Mesendoderm (in vitro differentiated cells): ENCODE data around the gene RBMS3.

Experiments
- DNase-seq: peaks from one replicate; pipeline ENCODE4 v3.0.0; 2013
- H2AK5ac ChIP-seq: 2 replicates; pipeline ENCODE4 v1.6.1; 2013; ENCODE audit warnings: low read length, inconsistent platforms
- H2BK120ac ChIP-seq: 2 replicates; pipeline ENCODE4 v1.6.1; 2013; ENCODE audit warnings: low read depth, mild to moderate bottlenecking, low read length, moderate library complexity, mixed read lengths
- H2BK15ac ChIP-seq: replicated peaks from 2 replicates; pipeline ENCODE4 v1.6.1; 2013; ENCODE audit warnings: low read depth, mild to moderate bottlenecking, moderate library complexity
- H2BK5ac ChIP-seq: 2 replicates; pipeline ENCODE4 v1.6.1; 2013; ENCODE audit warnings: low read length, inconsistent platforms
- H3K18ac ChIP-seq: 2 replicates; pipeline ENCODE4 v1.6.1; 2013; ENCODE audit warnings: mild to moderate bottlenecking, low read length, mixed read lengths
- H3K23ac ChIP-seq: one replicate; pipeline ENCODE4 v1.6.1; 2013; ENCODE audit warnings: low read length
- H3K27ac ChIP-seq: 2 replicates; pipeline ENCODE4 v1.5.1; 2013; ENCODE audit warnings: low read depth, mild to moderate bottlenecking, inconsistent platforms, low read length, moderate library complexity
- H3K27me3 ChIP-seq: 2 replicates; pipeline ENCODE4 v1.6.1; 2013; ENCODE audit warnings: low read length, control low read depth, mild to moderate bottlenecking, inconsistent platforms; ENCODE audit not compliant: insufficient read depth, poor library complexity
- H3K36me3 ChIP-seq: 2 replicates; pipeline ENCODE4 v1.6.1; 2013; ENCODE audit warnings: low read length, inconsistent platforms; ENCODE audit not compliant: control insufficient read depth, insufficient read depth
- H3K4ac ChIP-seq: one replicate; pipeline ENCODE4 v1.6.1; 2013; ENCODE audit warnings: low read depth, mild to moderate bottlenecking, low read length, moderate library complexity
- H3K4me1 ChIP-seq: 2 replicates; pipeline ENCODE4 v1.6.1; 2013; ENCODE audit warnings: low read depth, low read length, inconsistent platforms; ENCODE audit not compliant: control insufficient read depth
- H3K4me2 ChIP-seq: 2 replicates; pipeline ENCODE4 v1.6.1; 2013; ENCODE audit warnings: low read length
- H3K4me3 ChIP-seq: 2 replicates; pipeline ENCODE4 v1.5.1; 2013; ENCODE audit warnings: mild to moderate bottlenecking, low read length
- H3K56ac ChIP-seq: one replicate; pipeline ENCODE4 v1.6.1; 2013; ENCODE audit warnings: low read length
- H3K79me1 ChIP-seq: 2 replicates; pipeline ENCODE4 v1.6.1; 2013; ENCODE audit warnings: low read length, inconsistent platforms
- H3K79me2 ChIP-seq: 2 replicates; pipeline ENCODE4 v1.6.1; 2013; ENCODE audit warnings: mild to moderate bottlenecking, low read length; ENCODE audit not compliant: control insufficient read depth, insufficient read depth
- H3K9ac ChIP-seq: 2 replicates; pipeline ENCODE4 v1.6.1; 2013; ENCODE audit warnings: low read length, inconsistent platforms
- H4K5ac ChIP-seq: one replicate; pipeline ENCODE4 v1.6.1; 2013; ENCODE audit warnings: low read length
- H4K8ac ChIP-seq: one replicate; pipeline ENCODE4 v1.6.1; 2013; ENCODE audit warnings: low read depth, mild to moderate bottlenecking, control low read depth, low read length, moderate library complexity
- WGBS: extraction: QIAGEN DNeasy Blood & Tissue Kit; methylation state at CpG from one replicate; pipeline ENCODE4 v1.1.7; 2013; ENCODE audit warnings: low lambda C conversion rate, missing lambda C conversion rate; ENCODE audit not compliant: insufficient coverage; ENCODE audit errors: extremely low coverage; 5-methylcytosine and 5-hydroxymethylcytosine counted together

The RBMS3 gene

GRCh38 chr3:29514912-29515311, 234.0 kb downstream of the RBMS3 start:
- Histone ChIP-seq H4K5ac (no peak overlapping the region), H3K79me1 (no peaks in the 10 kb centered on the region), H3K4me2 (no peak overlapping the region), H3K18ac (no peak overlapping the region), H2BK120ac (no peak overlapping the region), H3K27me3 (no peaks in the 10 kb centered on the region), H4K8ac (no peak overlapping the region), H3K9ac (no peak overlapping the region), H3K23ac (no peak overlapping the region), H3K56ac (no peak overlapping the region), H2BK5ac (no peak overlapping the region), H3K4me1 (peaks cover 2% of the 10 kb centered on the region), H3K4me3 (no peak overlapping the region), H3K79me2 (no peaks in the 10 kb centered on the region), H3K36me3 (no peaks in the 10 kb centered on the region), H3K27ac (no peak overlapping the region), H2BK15ac (no peak overlapping the region), H3K4ac (no peak overlapping the region), H2AK5ac (no peak overlapping the region)
- no CpG with 5 or more reads among the region's 3 CpGs for WGBS
- DNase-seq = peak; percentile 19

- Histone ChIP-seq H2AK5ac (no peak overlapping the region), H3K79me2 (no peaks in the 10 kb centered on the region), H3K4me2 (no peak overlapping the region), H2BK15ac (no peak overlapping the region), H3K36me3 (no peaks in the 10 kb centered on the region), H3K9ac (no peak overlapping the region), H3K23ac (no peak overlapping the region), H4K8ac (no peak overlapping the region), H2BK5ac (no peak overlapping the region), H3K27me3 (no peaks in the 10 kb centered on the region), H3K27ac (no peak overlapping the region), H3K18ac (no peak overlapping the region), H3K79me1 (no peaks in the 10 kb centered on the region), H3K4ac (no peak overlapping the region), H4K5ac (no peak overlapping the region), H2BK120ac (no peak overlapping the region), H3K56ac (no peak overlapping the region), H3K4me3 (no peak overlapping the region), H3K4me1 (peaks cover 2% of the 10 kb centered on the region)
- no CpG with 5 or more reads among the region's 2 CpGs for WGBS
- peak; percentile 76 for DNase-seq
Observed at GRCh38 chr3:29515451-29515850, 234.6 kb downstream of the RBMS3 start.

GRCh38 chr3:29516164-29516563, 235.3 kb downstream of the RBMS3 start:
- Histone ChIP-seq H3K4me1 (peaks cover 2% of the 10 kb centered on the region), H2AK5ac (no peak overlapping the region), H3K56ac (no peak overlapping the region), H4K8ac (no peak overlapping the region), H2BK120ac (no peak overlapping the region), H3K79me2 (no peaks in the 10 kb centered on the region), H3K18ac (no peak overlapping the region), H3K4ac (no peak overlapping the region), H3K4me2 (no peak overlapping the region), H3K4me3 (no peak overlapping the region), H4K5ac (no peak overlapping the region), H2BK15ac (no peak overlapping the region), H3K27ac (no peak overlapping the region), H3K79me1 (no peaks in the 10 kb centered on the region), H3K9ac (no peak overlapping the region), H3K23ac (no peak overlapping the region), H3K27me3 (no peaks in the 10 kb centered on the region), H2BK5ac (no peak overlapping the region), H3K36me3 (no peaks in the 10 kb centered on the region)
- DNase-seq = no peak
- whole genome bisulfite sequencing = no CpG with 5 or more reads among the region's 4 CpGs

- no peak overlapping the region for H4K8ac ChIP-seq
- no peak overlapping the region for H3K4ac ChIP-seq
- DNase-seq = no peak
- H3K56ac ChIP-seq = no peak overlapping the region
- no peaks in the 10 kb centered on the region for H3K79me1 ChIP-seq
- H3K36me3 ChIP-seq = no peaks in the 10 kb centered on the region
- no peak overlapping the region for H3K9ac ChIP-seq
- no peak overlapping the region for H3K4me2 ChIP-seq
- H3K18ac ChIP-seq = no peak overlapping the region
- H3K27me3 ChIP-seq = no peaks in the 10 kb centered on the region
- H3K4me3 ChIP-seq = no peak overlapping the region
- no peak overlapping the region for H3K23ac ChIP-seq
- H3K4me1 ChIP-seq = no peaks in the 10 kb centered on the region
- H4K5ac ChIP-seq = no peak overlapping the region
- H2BK120ac ChIP-seq = no peak overlapping the region
- WGBS = no CpG with 5 or more reads among the region's 3 CpGs
- no peak overlapping the region for H3K27ac ChIP-seq
- no peaks in the 10 kb centered on the region for H3K79me2 ChIP-seq
- no peak overlapping the region for H2BK5ac ChIP-seq
- no peak overlapping the region for H2AK5ac ChIP-seq
- H2BK15ac ChIP-seq = no peak overlapping the region
Observed at GRCh38 chr3:29520764-29521163, 239.9 kb downstream of the RBMS3 start.

GRCh38 chr3:29521293-29521692, 240.4 kb downstream of the RBMS3 start:
- Histone ChIP-seq H4K8ac (no peak overlapping the region), H2BK120ac (no peak overlapping the region), H3K4me2 (no peak overlapping the region), H3K79me1 (no peaks in the 10 kb centered on the region), H3K79me2 (no peaks in the 10 kb centered on the region), H3K56ac (no peak overlapping the region), H3K9ac (no peak overlapping the region), H3K27me3 (no peaks in the 10 kb centered on the region), H3K23ac (no peak overlapping the region), H3K4me3 (no peak overlapping the region), H4K5ac (no peak overlapping the region), H3K18ac (no peak overlapping the region), H2AK5ac (no peak overlapping the region), H2BK15ac (no peak overlapping the region), H3K4me1 (no peaks in the 10 kb centered on the region), H3K4ac (no peak overlapping the region), H3K27ac (no peak overlapping the region), H3K36me3 (no peaks in the 10 kb centered on the region), H2BK5ac (no peak overlapping the region)
- no CpG with 5 or more reads among the region's 1 CpG for WGBS
- no peak for DNase-seq

- Histone ChIP-seq H3K4me2 (no peak overlapping the region), H2AK5ac (no peak overlapping the region), H3K4me1 (no peaks in the 10 kb centered on the region), H2BK15ac (no peak overlapping the region), H3K4ac (no peak overlapping the region), H3K9ac (no peak overlapping the region), H3K27me3 (no peaks in the 10 kb centered on the region), H3K36me3 (no peaks in the 10 kb centered on the region), H3K79me2 (no peaks in the 10 kb centered on the region), H2BK5ac (no peak overlapping the region), H4K8ac (no peak overlapping the region), H3K79me1 (no peaks in the 10 kb centered on the region), H2BK120ac (no peak overlapping the region), H4K5ac (no peak overlapping the region), H3K27ac (no peak overlapping the region), H3K18ac (no peak overlapping the region), H3K4me3 (no peak overlapping the region), H3K23ac (no peak overlapping the region), H3K56ac (no peak overlapping the region)
- DNase-seq = no peak
- no CpG with 5 or more reads among the region's 2 CpGs for WGBS
Observed at GRCh38 chr3:29521751-29522150, 240.9 kb downstream of the RBMS3 start.
